Fibroblast of lung (primary cell): Measurements from ENCODE around the gene MAB21L4.

Source experiments
- CTCF ChIP-seq, 2 donors: IDR thresholded peaks in 1 of 2; conservative IDR thresholded peaks in 1 of 2; 1 replicate in 1 of 2; 2 replicates in 1 of 2; pipeline ENCODE4 v1.5.1; 2011 to 2012; ENCODE audit warnings: low read length in 2 of 2, control low read depth in 1 of 2, inconsistent platforms in 1 of 2, low read depth in 1 of 2, mild to moderate bottlenecking in 1 of 2
- EZH2 ChIP-seq: IDR thresholded peaks from 2 replicates; pipeline ENCODE4 v1.5.1; 2012; ENCODE audit warnings: low read length, control low read depth, mild to moderate bottlenecking; ENCODE audit errors: missing control alignments

GRCh38 chr2:240846873-240847595, 48.9 kb downstream of the MAB21L4 start:
- TF ChIP-seq CTCF (conservative IDR thresholded peaks at IDR 0.05 in 1 of 2, IDR thresholded peaks at IDR 0.05 in 1 of 2; ENCODE audit: low read depth in 1 of 2, low read length in 2 of 2) (no peak), EZH2 (no peak)
